Measurements from ENCODE around the gene B3GNT5. TPM values are rescaled to one million over a fixed set of nuclear protein-coding genes. Genes with fewer than 3 reads are reported as not detected.

The B3GNT5 gene
- total RNA-seq, 4 donors from 2014 or later, result 26.3 to 69.9 (median 29.3) TPM

DNA sequence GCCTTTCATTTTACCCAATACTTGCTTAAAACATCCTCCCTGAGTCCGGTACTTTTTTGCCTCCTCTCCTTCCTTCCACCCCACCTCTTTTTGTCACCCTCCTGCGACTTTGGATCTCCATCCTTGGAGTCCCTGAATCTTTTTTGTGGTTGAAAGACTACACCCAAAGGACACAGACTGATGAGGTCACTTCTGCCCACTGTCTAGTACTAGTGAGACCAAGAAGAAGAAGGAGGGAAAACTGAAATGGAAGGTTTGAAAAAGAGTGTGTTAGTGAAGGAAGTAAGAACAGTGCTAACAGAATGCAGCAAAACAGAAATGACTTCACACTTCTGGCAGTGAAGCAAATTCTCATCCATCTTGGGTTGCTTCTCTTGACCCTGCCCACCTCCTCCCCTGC is 6.6 kb downstream of the B3GNT5 start:
- no peak for DNase-seq
- H3K4me3 ChIP-seq, result peak overlapping the region in 1 of 4 donors; percentile 20
- H3K27me3 ChIP-seq, result no peaks in the 10 kb centered on the region
- peak overlapping the region in 3 of 4 donors; percentile 63 to 82 (median 68) for H3K27ac ChIP-seq
- WGBS, 2 donors, result 76% methylated on average over 2 of the region's 2 CpGs; no CpG with 5 or more reads in 1 of the 2 donors
- H3K4me1 ChIP-seq, result peaks cover 3 to 89% (median 30%) of the 10 kb centered on the region in 3 donors
- peaks cover 0 to 6% (median 0%) of the 10 kb centered on the region in 3 donors for H3K36me3 ChIP-seq
- H3K9me3 ChIP-seq, result no peaks in the 10 kb centered on the region
- TF ChIP-seq, protein P1, sequence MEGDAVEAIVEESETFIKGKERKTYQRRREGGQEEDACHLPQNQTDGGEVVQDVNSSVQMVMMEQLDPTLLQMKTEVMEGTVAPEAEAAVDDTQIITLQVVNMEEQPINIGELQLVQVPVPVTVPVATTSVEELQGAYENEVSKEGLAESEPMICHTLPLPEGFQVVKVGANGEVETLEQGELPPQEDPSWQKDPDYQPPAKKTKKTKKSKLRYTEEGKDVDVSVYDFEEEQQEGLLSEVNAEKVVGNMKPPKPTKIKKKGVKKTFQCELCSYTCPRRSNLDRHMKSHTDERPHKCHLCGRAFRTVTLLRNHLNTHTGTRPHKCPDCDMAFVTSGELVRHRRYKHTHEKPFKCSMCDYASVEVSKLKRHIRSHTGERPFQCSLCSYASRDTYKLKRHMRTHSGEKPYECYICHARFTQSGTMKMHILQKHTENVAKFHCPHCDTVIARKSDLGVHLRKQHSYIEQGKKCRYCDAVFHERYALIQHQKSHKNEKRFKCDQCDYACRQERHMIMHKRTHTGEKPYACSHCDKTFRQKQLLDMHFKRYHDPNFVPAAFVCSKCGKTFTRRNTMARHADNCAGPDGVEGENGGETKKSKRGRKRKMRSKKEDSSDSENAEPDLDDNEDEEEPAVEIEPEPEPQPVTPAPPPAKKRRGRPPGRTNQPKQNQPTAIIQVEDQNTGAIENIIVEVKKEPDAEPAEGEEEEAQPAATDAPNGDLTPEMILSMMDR (IDR thresholded peaks at IDR 0.05), result no peak
- no peak for TF ChIP-seq POLR2A (IDR thresholded peaks at IDR 0.05)
- intact Hi-C loops (cut with DNase I), result no loop called here

DNA sequence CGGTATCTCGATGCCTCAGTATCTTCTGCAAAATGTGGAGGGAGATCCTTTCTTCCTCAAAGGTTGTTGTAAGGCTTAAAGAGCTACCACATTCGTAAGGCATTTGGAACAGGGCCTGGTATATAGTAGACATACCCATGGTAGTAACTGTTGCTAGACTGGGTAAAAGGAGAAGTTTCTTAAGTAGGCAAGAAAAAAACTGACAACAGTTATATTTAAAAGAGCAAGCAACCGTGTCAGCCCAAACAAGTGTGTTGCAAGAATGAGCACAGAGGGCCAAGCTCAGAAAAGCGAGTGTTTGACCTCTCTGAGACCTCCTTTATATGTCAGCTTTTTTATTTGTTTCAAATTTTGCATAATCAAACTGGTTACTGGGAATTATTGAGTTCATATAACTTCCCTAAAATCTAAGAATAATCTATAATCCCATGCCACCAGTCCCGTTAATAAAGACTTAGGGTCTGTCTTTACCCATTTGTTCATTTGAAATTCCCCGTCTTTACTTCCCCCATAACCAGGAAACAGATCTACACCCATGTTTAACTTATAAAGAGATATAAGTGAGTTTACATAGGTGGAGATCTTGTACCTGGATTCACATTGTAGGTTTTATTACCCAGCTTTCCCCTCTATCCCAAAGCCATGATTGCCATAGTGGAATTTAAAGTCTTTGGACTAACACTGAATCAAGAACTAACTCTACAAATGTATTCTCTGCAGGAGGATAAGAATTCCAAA is 7.3 kb downstream of the B3GNT5 start:
- H3K27me3 ChIP-seq, result no peaks in the 10 kb centered on the region
- H3K27ac ChIP-seq, result peak overlapping the region in 3 of 4 donors; percentile 63 to 82 (median 68)
- no peaks in the 10 kb centered on the region for H3K9me3 ChIP-seq
- H3K4me1 ChIP-seq, result peaks cover 8 to 89% (median 37%) of the 10 kb centered on the region in 3 donors
- H3K4me3 ChIP-seq, result peak overlapping the region in 1 of 4 donors; percentile 20
- WGBS, 2 donors, result 37 to 50% methylated on average over 7 of the region's 7 CpGs
- intact Hi-C loops (cut with DNase I), result no loop called here
- no peak for DNase-seq
- TF ChIP-seq POLR2A (IDR thresholded peaks at IDR 0.05), result no peak
- TF ChIP-seq, protein P1 (IDR thresholded peaks at IDR 0.05), result peak in 1 of 6 experiments; percentile 3
- H3K36me3 ChIP-seq, result peaks cover 0 to 6% (median 0%) of the 10 kb centered on the region in 3 donors

DNA sequence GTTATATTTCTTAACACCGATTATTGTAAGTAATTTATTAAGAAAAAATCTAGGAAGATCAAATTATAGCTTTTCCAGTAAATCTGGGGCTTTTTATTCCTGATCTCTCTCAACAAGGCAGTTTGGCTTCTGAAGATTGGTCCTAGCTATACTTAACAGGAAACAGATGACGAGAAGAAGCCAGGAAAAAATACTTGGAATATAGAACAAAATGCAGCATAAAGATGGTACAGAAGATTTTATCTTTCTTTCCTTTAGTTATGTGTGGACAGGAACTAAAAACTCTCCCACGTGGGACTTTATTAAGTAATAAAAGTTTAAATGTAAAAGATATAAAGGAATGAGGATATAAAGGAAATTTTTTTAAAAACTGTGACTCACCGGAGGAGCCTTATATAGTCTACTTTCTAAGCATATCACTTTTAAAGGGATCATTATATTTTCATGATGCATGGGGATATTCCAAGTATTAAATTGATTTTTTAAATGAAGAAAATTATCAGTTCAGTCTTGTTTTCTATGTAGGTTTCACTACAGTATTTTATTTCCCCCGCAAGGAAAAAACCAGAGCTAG is 8.2 kb downstream of the B3GNT5 start:
- DNase-seq, result no peak
- no peak for TF ChIP-seq POLR2A (IDR thresholded peaks at IDR 0.05)
- TF ChIP-seq, protein P1 (IDR thresholded peaks at IDR 0.05), result no peak
- 64 to 66% methylated on average over 5 of the region's 5 CpGs for WGBS, 2 donors
- Histone ChIP-seq H3K9me3 (no peaks in the 10 kb centered on the region), H3K4me3 (no peak overlapping the region), H3K36me3 (peaks cover 0 to 6% (median 0%) of the 10 kb centered on the region in 3 donors), H3K4me1 (peaks cover 9 to 89% (median 42%) of the 10 kb centered on the region in 3 donors), H3K27ac (peak overlapping the region in 2 of 4 donors; percentile 48 to 63), H3K27me3 (no peaks in the 10 kb centered on the region)
- intact Hi-C loops (cut with DNase I), result no loop called here

DNA sequence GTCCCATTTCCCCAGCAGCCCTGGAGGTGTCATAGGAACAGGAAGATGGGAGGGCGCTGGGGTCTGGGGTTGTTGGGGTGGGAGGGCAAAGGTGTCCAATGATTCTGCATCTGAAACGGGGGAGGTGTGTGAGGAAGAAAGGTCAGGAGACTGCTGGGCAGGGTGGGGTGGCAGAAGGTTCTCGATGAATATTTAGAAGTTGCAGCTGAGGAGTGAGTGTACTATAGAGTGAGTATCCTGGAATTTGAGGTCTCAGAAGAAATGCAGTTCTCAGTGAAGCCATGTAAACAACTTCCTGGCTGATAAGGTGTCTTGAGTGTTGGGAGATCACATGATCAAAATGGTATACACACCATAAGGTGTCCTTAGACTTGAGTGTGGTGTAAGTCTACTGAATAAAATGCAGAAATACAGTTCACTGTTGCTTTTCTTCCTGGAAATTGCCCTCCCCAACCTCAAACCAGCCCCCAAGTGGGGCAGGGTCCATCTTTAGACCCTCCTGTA is 9.9 kb downstream of the B3GNT5 start:
- Histone ChIP-seq H3K4me3 (no peak overlapping the region), H3K27me3 (no peaks in the 10 kb centered on the region), H3K4me1 (peaks cover 23 to 99% (median 57%) of the 10 kb centered on the region in 3 donors), H3K27ac (peak overlapping the region in 3 of 4 donors; percentile 80 to 88 (median 86)), H3K9me3 (no peaks in the 10 kb centered on the region), H3K36me3 (no peaks in the 10 kb centered on the region)
- no peak for DNase-seq
- TF ChIP-seq, protein P1 (IDR thresholded peaks at IDR 0.05), result no peak
- no peak for TF ChIP-seq POLR2A (IDR thresholded peaks at IDR 0.05)
- 88 to 89% methylated on average over 2 to 3 of the region's 3 CpGs for WGBS, 2 donors
- intact Hi-C loops (cut with DNase I), result no loop called here

DNA sequence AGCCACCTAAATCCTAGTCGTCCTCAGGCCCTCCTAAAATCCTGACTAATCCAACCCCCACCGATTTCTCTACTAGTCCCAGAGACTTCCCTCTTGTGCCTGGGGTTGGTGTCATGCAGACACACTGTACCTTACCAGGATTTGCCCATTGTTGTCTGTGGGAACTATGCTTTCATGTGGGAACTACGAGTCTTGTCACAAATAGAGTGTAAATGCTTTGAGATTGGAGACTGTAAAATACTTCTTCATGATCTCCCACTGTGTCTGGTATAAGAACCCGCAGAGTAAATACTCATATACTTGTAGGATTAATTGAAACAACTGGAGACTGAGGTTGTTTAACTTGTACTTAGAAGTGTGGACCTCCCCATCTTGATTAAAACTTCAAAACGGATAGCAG is 11.2 kb downstream of the B3GNT5 start:
- peaks cover 25 to 98% (median 58%) of the 10 kb centered on the region in 3 donors for H3K4me1 ChIP-seq

More for the DNA sequence above, 11.2 kb downstream of the B3GNT5 start:
- Histone ChIP-seq H3K27me3 (no peaks in the 10 kb centered on the region), H3K27ac (peak overlapping the region; percentile 77 to 88 (median 83)), H3K36me3 (peaks cover 0 to under 1% (median 0%) of the 10 kb centered on the region in 3 donors), H3K9me3 (no peaks in the 10 kb centered on the region), H3K4me3 (no peak overlapping the region)
- no peak for DNase-seq
- WGBS, 2 donors, result 48 to 56% methylated on average over 5 of the region's 5 CpGs
- TF ChIP-seq POLR2A (IDR thresholded peaks at IDR 0.05), result no peak
- TF ChIP-seq, protein P1 (IDR thresholded peaks at IDR 0.05), result no peak
- intact Hi-C loops (cut with DNase I), result no loop called here

All from esophagus squamous epithelium (tissue), 5 donors.